Forelimb muscle (tissue), 1 donor: ENCODE data around the gene GPATCH4. TPM values are rescaled to one million over a fixed set of nuclear protein-coding genes. Genes with fewer than 3 reads are reported as not detected.
A peak's percentile ranks its signal among the peaks of the same experiment; 100 is the strongest.
"Not testable (repeated sequence)": the region's sequence is repeated elsewhere in the genome, so short reads cannot be mapped to it uniquely, and the experiment has no call there.

Experiments used
- DNase-seq: peaks from one replicate; pipeline ENCODE4 v3.0.0-alpha.2; 2013; ENCODE audit warnings: low read depth
- polyA plus RNA-seq: library from polyadenylated mRNA; unstranded; fragments of 120-200 nt; gene quantifications from one replicate; pipeline ENCODE4 v1.2.1, GENCODE V29; 2013; ENCODE audit not compliant: insufficient read length

The GPATCH4 gene
- polyA plus RNA-seq, 1 donor = 30.5 TPM

GRCh38 chr1:156598125-156598524, 3.2 kb downstream of the GPATCH4 start:
- DNase-seq = no peak

GRCh38 chr1:156596426-156596825, 4.9 kb downstream of the GPATCH4 start:
- DNase-seq = no peak

GRCh38 chr1:156595016-156595415, 6.3 kb downstream of the GPATCH4 start:
- no peak for DNase-seq

- no peak for DNase-seq
Measured at GRCh38 chr1:156594190-156594589, 7.1 kb downstream of the GPATCH4 start.

- DNase-seq = no peak
Measured at GRCh38 chr1:156593661-156593989, 7.7 kb downstream of the GPATCH4 start.

GRCh38 chr1:156592910-156593660, 8.2 kb downstream of the GPATCH4 start:
- DNase-seq = no peak

GRCh38 chr1:156592158-156592909, 8.9 kb downstream of the GPATCH4 start:
- DNase-seq = no peak

- peak; percentile 25 for DNase-seq
Measured at GRCh38 chr1:156591432-156592157, 9.7 kb downstream of the GPATCH4 start, which contains the start of gene NAXE. Gene NAXE (plus strand): TSS chr1:156591776. CDS start chr1:156591805, 29 bp downstream.

GRCh38 chr1:156591181-156591431, 10.2 kb downstream of the GPATCH4 start:
- no peak for DNase-seq

GRCh38 chr1:156590326-156591180, 10.7 kb downstream of the GPATCH4 start:
- no peak for DNase-seq

GRCh38 chr1:156589546-156589945, 11.7 kb downstream of the GPATCH4 start:
- no peak for DNase-seq

GRCh38 chr1:156587927-156588326, 13.4 kb downstream of the GPATCH4 start:
- DNase-seq = not testable (repeated sequence)

GRCh38 chr1:156586892-156587477, 14.3 kb downstream of the GPATCH4 start:
- DNase-seq = no peak

GRCh38 chr1:156586323-156586722, 15.0 kb downstream of the GPATCH4 start:
- no peak for DNase-seq

- no peak for DNase-seq
Measured at GRCh38 chr1:156584813-156585212, 16.5 kb downstream of the GPATCH4 start.

GRCh38 chr1:156583821-156584622, 17.3 kb downstream of the GPATCH4 start:
- DNase-seq = peak; percentile 50

- DNase-seq = no peak
Measured at GRCh38 chr1:156582388-156583017, 18.8 kb downstream of the GPATCH4 start.

GRCh38 chr1:156581661-156582387, 19.5 kb downstream of the GPATCH4 start:
- no peak for DNase-seq

GRCh38 chr1:156579472-156579871, 21.8 kb downstream of the GPATCH4 start, which contains the start of gene TTC24:
Gene TTC24 (plus strand): TSS chr1:156579723. CDS start chr1:156581365, 1,642 bp downstream.
- DNase-seq = no peak
